Glomerular visceral epithelial cell (primary cell): ENCODE results near the gene FITM1.
"Not testable (repeated sequence)": the region's sequence is repeated elsewhere in the genome, so short reads cannot be mapped to it uniquely, and the experiment has no call there.

ENCODE experiments used
- DNase-seq: peaks from one replicate; pipeline ENCODE4 v3.0.0-alpha.2; 2016; ENCODE audit errors: extremely low spot score

FITM1 gene

DNA sequence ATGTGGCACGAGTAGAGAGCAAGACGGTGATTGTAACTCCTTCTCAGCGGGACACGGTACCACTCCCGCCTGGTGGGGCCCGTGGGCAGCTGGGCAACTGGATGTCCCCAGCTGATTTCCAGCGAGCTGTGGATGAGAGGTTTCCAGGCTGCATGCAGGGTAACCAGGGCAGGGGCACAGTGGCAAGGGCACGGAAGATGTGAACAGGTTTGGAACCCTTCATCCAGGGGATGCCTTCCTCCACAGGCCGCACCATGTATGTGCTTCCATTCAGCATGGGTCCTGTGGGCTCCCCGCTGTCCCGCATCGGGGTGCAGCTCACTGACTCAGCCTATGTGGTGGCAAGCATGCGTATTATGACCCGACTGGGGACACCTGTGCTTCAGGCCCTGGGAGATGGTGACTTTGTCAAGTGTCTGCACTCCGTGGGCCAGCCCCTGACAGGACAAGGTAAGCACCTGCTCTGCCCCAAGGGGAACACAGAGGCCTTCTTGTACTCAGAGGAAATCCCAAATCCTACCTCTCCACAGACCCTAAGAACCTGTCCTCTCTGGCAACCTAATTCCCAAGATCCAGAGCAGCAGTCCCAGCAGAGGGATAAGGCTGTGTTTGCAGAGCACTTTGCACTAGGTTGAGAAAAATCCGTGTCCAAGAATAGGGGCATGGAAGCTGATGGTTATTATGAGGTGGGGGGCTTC lies 32.1 kb upstream of the FITM1 start:
- no peak for DNase-seq

GRCh38 chr14:24098927-24099813 lies 31.3 kb upstream of the FITM1 start:
- DNase-seq, result no peak

DNA sequence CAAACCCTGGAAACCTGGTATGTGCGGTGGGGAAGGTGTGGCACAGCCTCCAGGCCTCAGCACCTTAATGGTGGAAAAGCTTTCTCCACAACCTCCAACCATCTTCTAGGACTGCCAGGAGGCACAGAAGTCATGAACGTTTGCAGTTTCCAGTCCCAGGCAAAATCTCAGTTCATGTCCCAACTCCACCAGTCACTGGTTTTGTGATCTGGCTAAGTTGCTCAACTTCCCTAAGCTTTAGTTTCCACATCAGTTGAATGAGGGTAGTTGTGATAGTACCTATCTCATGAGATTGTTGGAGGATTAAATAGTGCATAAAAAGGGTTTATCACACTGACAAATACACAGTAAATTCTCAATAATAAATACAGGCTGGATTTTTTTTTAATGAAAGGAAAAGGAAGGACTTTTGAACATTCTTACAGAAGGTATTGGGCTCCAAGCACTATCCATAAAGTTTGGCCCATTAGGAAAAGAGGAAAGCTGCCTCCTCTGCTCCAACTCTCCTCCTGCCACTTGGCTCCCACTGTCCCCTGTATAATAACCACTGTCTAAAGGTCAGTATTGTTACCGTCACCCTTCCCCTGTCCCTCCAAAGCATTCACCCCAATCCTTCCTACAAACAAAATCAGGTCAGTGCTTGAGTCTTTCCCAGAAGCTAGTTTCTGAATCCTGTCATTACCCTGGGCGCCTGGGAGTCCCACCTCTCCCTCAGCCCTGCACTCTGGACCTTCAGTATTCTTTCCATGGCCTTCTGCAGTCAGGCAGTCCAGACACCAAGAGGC lies 30.1 kb upstream of the FITM1 start:
- DNase-seq, result no peak

- no peak for DNase-seq
Observed at GRCh38 chr14:24100982-24101494, 29.4 kb upstream of the FITM1 start.

DNA sequence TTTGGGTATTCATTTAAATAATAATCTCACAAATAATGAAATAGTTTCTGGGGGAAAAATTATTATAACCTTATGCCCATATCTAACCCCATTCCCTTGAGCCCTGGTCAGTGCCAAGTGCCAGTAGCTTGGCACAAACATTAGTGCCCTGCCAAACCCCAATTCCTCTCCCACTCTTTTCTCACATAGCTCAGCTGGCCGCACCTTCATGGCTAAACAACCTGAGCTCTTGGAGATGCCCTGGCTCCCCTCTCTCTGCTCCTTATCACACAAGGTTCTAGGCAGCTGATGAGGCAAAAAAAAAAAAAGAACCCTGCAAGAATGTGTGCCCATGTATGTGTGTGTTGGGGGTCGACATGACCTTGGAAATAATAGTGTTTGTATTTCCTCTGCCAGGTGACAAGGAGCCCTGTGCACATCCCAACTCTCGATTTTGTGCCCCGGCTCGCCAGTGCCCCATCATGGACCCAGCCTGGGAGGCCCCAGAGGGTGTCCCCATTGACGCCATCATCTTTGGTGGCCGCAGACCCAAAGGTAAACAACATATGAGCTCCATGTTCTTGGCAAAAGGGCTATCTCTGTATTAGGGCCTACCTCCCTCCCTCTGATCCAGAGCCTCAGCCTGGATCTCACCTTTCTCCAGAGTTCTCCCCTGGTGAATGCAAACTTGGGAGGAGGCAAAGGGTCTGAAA lies 28.0 kb upstream of the FITM1 start:
- DNase-seq, result no peak

DNA sequence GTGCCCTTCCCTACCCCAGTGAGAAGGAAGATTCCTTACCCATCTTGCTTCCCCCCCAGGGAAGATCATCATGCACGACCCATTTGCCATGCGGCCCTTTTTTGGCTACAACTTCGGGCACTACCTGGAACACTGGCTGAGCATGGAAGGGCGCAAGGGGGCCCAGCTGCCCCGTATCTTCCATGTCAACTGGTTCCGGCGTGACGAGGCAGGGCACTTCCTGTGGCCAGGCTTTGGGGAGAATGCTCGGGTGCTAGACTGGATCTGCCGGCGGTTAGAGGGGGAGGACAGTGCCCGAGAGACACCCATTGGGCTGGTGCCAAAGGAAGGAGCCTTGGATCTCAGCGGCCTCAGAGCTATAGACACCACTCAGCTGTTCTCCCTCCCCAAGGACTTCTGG lies 27.0 kb upstream of the FITM1 start:
- DNase-seq, result no peak

GRCh38 chr14:24105609-24106239 lies 24.7 kb upstream of the FITM1 start:
- not testable (repeated sequence) for DNase-seq

- no peak for DNase-seq
Observed at GRCh38 chr14:24106672-24107271, 23.7 kb upstream of the FITM1 start.

DNA sequence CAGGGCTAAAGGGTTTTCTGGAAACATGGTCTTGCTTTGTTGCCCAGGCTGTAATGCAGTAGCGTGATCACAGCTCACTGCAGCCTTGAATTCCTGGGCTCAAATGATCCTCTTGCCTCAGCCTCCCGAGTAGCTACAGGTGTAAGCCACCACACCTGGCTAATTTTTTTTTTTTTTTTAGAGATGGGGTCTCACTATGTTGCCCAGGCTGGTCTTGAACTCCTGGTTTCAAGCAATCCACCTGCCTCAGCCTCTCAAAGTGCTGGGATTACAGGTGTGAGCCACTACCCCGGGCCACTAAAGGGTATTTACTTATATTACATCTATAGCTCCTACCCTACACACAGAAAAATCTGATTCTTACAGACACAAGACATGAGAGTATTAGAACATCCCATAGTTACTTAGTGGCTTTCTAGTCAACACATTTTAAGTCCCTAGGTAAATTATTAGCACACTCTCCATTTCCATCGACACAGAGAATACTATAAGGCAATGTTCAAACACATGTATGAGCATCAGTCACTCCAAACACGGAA lies 22.1 kb upstream of the FITM1 start:
- DNase-seq, result no peak

- DNase-seq, result no peak
Observed at GRCh38 chr14:24110060-24110459, 20.4 kb upstream of the FITM1 start.

GRCh38 chr14:24110523-24110922 lies 19.9 kb upstream of the FITM1 start:
- DNase-seq, result no peak

DNA sequence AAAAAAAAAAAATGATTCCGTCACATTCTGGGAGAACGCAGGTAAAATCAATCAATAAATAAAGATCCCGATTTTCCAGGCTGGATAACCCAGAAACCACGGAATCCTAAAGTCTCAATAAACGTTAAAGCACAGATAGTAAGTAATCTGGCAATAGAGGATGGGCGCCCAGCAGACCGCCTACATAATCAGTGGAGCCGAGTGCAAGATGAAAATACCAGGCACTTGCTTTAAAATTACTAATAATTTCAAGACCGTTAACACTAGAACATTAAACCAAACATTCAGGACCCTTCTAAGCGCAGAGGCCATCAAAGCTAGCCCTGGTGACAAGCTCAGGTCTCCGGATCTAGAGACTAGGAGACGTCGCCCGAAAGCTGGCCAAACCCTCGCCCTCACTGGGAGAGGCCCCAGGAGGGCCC lies 17.1 kb upstream of the FITM1 start:
- DNase-seq, result no peak

GRCh38 chr14:24113801-24114531 lies 16.5 kb upstream of the FITM1 start:
- peak; percentile 92 for DNase-seq

GRCh38 chr14:24114532-24115421 lies 15.7 kb upstream of the FITM1 start, which contains the start of the genes DCAF11 and NRL:
Gene DCAF11 (plus strand): TSS chr14:24114777. CDS start chr14:24115595, 818 bp downstream.
Gene NRL (minus strand): TSS chr14:24114949. CDS start chr14:24082848, 32,101 bp downstream.
- peak; percentile 100 for DNase-seq

- DNase-seq, result no peak
Observed at GRCh38 chr14:24115422-24116127, 14.9 kb upstream of the FITM1 start.

DNA sequence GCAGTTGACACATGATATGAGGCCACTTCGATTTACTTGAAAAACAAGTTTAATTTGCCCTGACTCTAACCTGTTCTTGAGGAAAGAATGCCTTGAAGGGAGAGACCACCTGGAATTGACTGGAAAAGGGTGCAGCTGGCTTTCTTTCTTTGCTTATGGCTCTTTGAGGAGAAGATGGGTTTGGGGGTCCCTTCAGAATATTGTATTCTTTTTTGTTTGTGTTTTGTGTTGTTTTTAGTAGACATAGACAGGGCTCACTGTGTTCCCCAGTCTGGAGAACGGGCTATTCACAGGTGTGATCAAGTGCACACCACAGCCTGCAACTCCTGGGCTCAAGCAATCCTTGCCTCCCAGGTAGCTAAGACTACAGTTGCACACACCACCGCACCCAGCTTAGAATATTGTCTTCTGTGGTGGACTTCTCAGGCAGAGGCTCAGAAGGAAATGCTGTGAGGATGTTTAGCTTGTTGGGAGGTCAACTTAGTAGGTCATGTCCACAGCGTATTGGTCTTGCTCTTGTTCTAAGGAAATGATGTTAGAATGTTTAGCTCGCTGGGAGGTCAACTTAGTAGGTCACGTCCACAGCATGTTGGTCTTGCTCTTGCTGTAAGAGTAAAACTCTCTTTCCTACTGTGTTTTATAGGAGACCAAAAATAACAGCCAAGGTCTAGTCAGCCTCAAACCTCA lies 14.2 kb upstream of the FITM1 start:
- DNase-seq, result no peak

DNA sequence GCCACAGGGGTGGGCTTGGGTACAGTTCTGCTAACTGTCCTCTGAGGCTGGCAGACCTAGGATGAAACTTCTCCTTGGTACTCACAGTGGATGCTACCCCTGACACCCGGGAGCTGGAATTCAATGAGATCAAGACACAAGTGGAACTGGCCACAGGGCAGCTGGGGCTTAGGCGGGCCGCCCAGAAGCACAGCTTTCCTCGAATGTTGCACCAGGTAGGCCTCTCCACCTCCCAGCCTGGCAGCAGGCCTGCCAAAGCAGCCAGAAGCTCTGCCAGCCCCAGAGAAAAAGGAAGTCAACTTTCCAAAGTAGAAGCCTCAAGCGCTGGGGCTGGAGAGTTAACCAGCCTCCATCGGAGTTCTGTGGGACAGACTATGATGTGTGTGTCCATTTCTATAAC lies 13.3 kb upstream of the FITM1 start:
- no peak for DNase-seq
